Parathyroid adenoma (tissue), 2 donors: ENCODE measurements around the gene GTF2F2.

ENCODE experiments used
- H2AFZ ChIP-seq: fragments of 300-600 bp; sonication (generic); one replicate; pipeline ENCODE4 v1.7.0; 2017; ENCODE audit warnings: antibody characterized with exemption, mild to moderate bottlenecking
- H3K27ac ChIP-seq: fragments of 300-600 bp; sonication (generic); one replicate; pipeline ENCODE4 v1.7.0; 2017
- H3K27me3 ChIP-seq: fragments of 300-600 bp; sonication (generic); one replicate; pipeline ENCODE4 v1.7.0; 2017; ENCODE audit warnings: low read length; ENCODE audit not compliant: control insufficient read depth, insufficient read depth
- H3K36me3 ChIP-seq: fragments of 300-600 bp; sonication (generic); one replicate; pipeline ENCODE4 v1.7.0; 2017; ENCODE audit warnings: low read length; ENCODE audit not compliant: control insufficient read depth, insufficient read depth
- H3K4me1 ChIP-seq: fragments of 300-600 bp; sonication (generic); one replicate; pipeline ENCODE4 v1.7.0; 2017; ENCODE audit warnings: control low read depth
- H3K4me2 ChIP-seq: fragments of 300-600 bp; sonication (generic); one replicate; pipeline ENCODE4 v1.7.0; 2017; ENCODE audit warnings: low read length
- H3K4me3 ChIP-seq: fragments of 300-600 bp; sonication (generic); one replicate; pipeline ENCODE4 v1.7.0; 2017; ENCODE audit warnings: low read depth, low read length
- H3K79me2 ChIP-seq: fragments of 300-600 bp; sonication (generic); one replicate; pipeline ENCODE4 v1.7.0; 2017; ENCODE audit warnings: control low read depth
- H3K9ac ChIP-seq: fragments of 300-600 bp; sonication (generic); one replicate; pipeline ENCODE4 v1.7.0; 2017; ENCODE audit warnings: mild to moderate bottlenecking
- H3K9me3 ChIP-seq: fragments of 300-600 bp; sonication (generic); one replicate; pipeline ENCODE4 v1.7.0; 2017; ENCODE audit warnings: low read length; ENCODE audit not compliant: control insufficient read depth
- CTCF ChIP-seq: fragments of 300-600 bp; sonication (generic); IDR thresholded peaks from one replicate; pipeline ENCODE4 v1.7.0; 2017; ENCODE audit warnings: antibody characterized with exemption, mild to moderate bottlenecking
- donor health status: primary hyperparathyroidism.

The GTF2F2 gene

GRCh38 chr13:45206340-45206739, 86.0 kb downstream of the GTF2F2 start:
- Histone ChIP-seq H2AFZ (no peak overlapping the region), H3K27me3 (no peaks in the 10 kb centered on the region), H3K4me3 (no peak overlapping the region), H3K27ac (no peak overlapping the region), H3K36me3 (no peaks in the 10 kb centered on the region), H3K4me1 (no peaks in the 10 kb centered on the region), H3K9me3 (no peaks in the 10 kb centered on the region), H3K4me2 (no peak overlapping the region), H3K79me2 (no peaks in the 10 kb centered on the region), H3K9ac (no peak overlapping the region)
- no peak for TF ChIP-seq CTCF

GRCh38 chr13:45207319-45207718, 87.0 kb downstream of the GTF2F2 start:
- no peak overlapping the region for H3K4me3 ChIP-seq
- TF ChIP-seq CTCF = no peak
- H3K79me2 ChIP-seq = no peaks in the 10 kb centered on the region
- no peaks in the 10 kb centered on the region for H3K9me3 ChIP-seq
- no peaks in the 10 kb centered on the region for H3K36me3 ChIP-seq
- H3K4me2 ChIP-seq = no peak overlapping the region
- H3K27ac ChIP-seq = no peak overlapping the region
- H3K9ac ChIP-seq = no peak overlapping the region
- H2AFZ ChIP-seq = no peak overlapping the region
- H3K4me1 ChIP-seq = no peaks in the 10 kb centered on the region
- H3K27me3 ChIP-seq = no peaks in the 10 kb centered on the region

GRCh38 chr13:45208132-45208531, 87.8 kb downstream of the GTF2F2 start:
- no peak for TF ChIP-seq CTCF
- H3K36me3 ChIP-seq = no peaks in the 10 kb centered on the region
- H3K27me3 ChIP-seq = no peaks in the 10 kb centered on the region
- no peak overlapping the region for H3K27ac ChIP-seq
- H3K9ac ChIP-seq = no peak overlapping the region
- no peak overlapping the region for H3K4me3 ChIP-seq
- no peaks in the 10 kb centered on the region for H3K9me3 ChIP-seq
- no peaks in the 10 kb centered on the region for H3K4me1 ChIP-seq
- H3K79me2 ChIP-seq = no peaks in the 10 kb centered on the region
- H2AFZ ChIP-seq = no peak overlapping the region
- no peak overlapping the region for H3K4me2 ChIP-seq

GRCh38 chr13:45209229-45209628, 88.9 kb downstream of the GTF2F2 start:
- no peaks in the 10 kb centered on the region for H3K9me3 ChIP-seq
- no peak overlapping the region for H3K4me2 ChIP-seq
- no peaks in the 10 kb centered on the region for H3K79me2 ChIP-seq
- no peak overlapping the region for H2AFZ ChIP-seq
- no peaks in the 10 kb centered on the region for H3K36me3 ChIP-seq
- H3K27ac ChIP-seq = no peak overlapping the region
- H3K27me3 ChIP-seq = no peaks in the 10 kb centered on the region
- no peaks in the 10 kb centered on the region for H3K4me1 ChIP-seq
- no peak overlapping the region for H3K9ac ChIP-seq
- TF ChIP-seq CTCF = no peak
- H3K4me3 ChIP-seq = no peak overlapping the region

GRCh38 chr13:45215392-45216077, 95.2 kb downstream of the GTF2F2 start:
- Histone ChIP-seq H3K4me1 (no peaks in the 10 kb centered on the region), H3K9me3 (no peaks in the 10 kb centered on the region), H2AFZ (no peak overlapping the region), H3K9ac (no peak overlapping the region), H3K4me3 (no peak overlapping the region), H3K79me2 (no peaks in the 10 kb centered on the region), H3K4me2 (no peak overlapping the region), H3K27ac (no peak overlapping the region), H3K36me3 (no peaks in the 10 kb centered on the region), H3K27me3 (no peaks in the 10 kb centered on the region)
- TF ChIP-seq CTCF = no peak
